IMR-90 (cell line): ENCODE data around the gene POLR1C. TPM values are rescaled to one million over a fixed set of nuclear protein-coding genes. Genes with fewer than 3 reads are reported as not detected.

Source experiments
- ATAC-seq: fragments of 200-7000 bp; cut with Tn5 transposase; 2 replicates; pipeline ENCODE4 v1.9.1; 2020; ENCODE audit warnings: low read depth, mild to moderate bottlenecking, moderate library complexity
- BruUV-seq: library from RNA; stranded (reverse); fragments of 400-500 nt; replicated peaks from 2 replicates; lab custom pipeline; 2021; lab: Mats Ljungman, UMichigan
- CTCF ChIA-PET: fragments of 300-600 bp; formaldehyde crosslinking; extraction: SDS; loops from one replicate; lab custom pipeline; 2021; ENCODE audit warnings: antibody characterized with exemption; lab: Yijun Ruan, JAX
- POLR2A ChIA-PET: fragments of 300-600 bp; sonication (Branson Sonifier 250); formaldehyde crosslinking; loops from one replicate; lab custom pipeline; 2022; ENCODE audit warnings: antibody characterized with exemption; ENCODE audit not compliant: unreplicated experiment; lab: Charles Lee
- DNase-seq: peaks from one replicate; pipeline ENCODE4 v3.0.0; 2013
- H2AFZ ChIP-seq: replicated peaks from 2 replicates; pipeline ENCODE3; 2013; ENCODE audit warnings: low read length, mild to moderate bottlenecking; ENCODE audit not compliant: poor library complexity
- H2AK5ac ChIP-seq: 2 replicates; pipeline ENCODE4 v1.6.1; 2013; ENCODE audit warnings: low read depth, low read length, inconsistent platforms
- H2AK9ac ChIP-seq: replicated peaks from 2 replicates; pipeline ENCODE3; 2013; ENCODE audit warnings: mild to moderate bottlenecking, low read depth, low read length, moderate library complexity; ENCODE audit not compliant: poor library complexity
- H2BK120ac ChIP-seq: 2 replicates; pipeline ENCODE4 v1.6.1; 2013; ENCODE audit warnings: low read depth, low read length, inconsistent platforms
- H2BK15ac ChIP-seq: 3 replicates; pipeline ENCODE4 v1.6.1; 2013; ENCODE audit warnings: low read depth, low read length, inconsistent platforms
- H2BK20ac ChIP-seq: 2 replicates; pipeline ENCODE4 v1.6.1; 2013; ENCODE audit warnings: low read depth, mild to moderate bottlenecking, inconsistent platforms, low read length, moderate library complexity
- H2BK5ac ChIP-seq: 2 replicates; pipeline ENCODE4 v1.6.1; 2013; ENCODE audit warnings: mild to moderate bottlenecking, low read depth, low read length, inconsistent platforms; ENCODE audit not compliant: poor library complexity, severe bottlenecking
- H3K14ac ChIP-seq: replicated peaks from 2 replicates; pipeline ENCODE4 v1.6.1; 2013; ENCODE audit warnings: low read depth, low read length, inconsistent platforms
- H3K18ac ChIP-seq: 2 replicates; pipeline ENCODE4 v1.6.1; 2013; ENCODE audit warnings: low read depth, low read length, control low read depth
- H3K23ac ChIP-seq: 2 replicates; pipeline ENCODE4 v1.6.1; 2013; ENCODE audit warnings: low read depth, low read length, inconsistent platforms
- H3K27ac ChIP-seq: 2 replicates; pipeline ENCODE4 v1.5.1; 2013; ENCODE audit warnings: mild to moderate bottlenecking, control low read depth, low read length; ENCODE audit not compliant: insufficient read depth
- H3K27me3 ChIP-seq: 2 replicates; pipeline ENCODE4 v1.6.1; 2013; ENCODE audit warnings: low read length; ENCODE audit not compliant: control insufficient read depth, insufficient read depth
- H3K36me3 ChIP-seq: 2 replicates; pipeline ENCODE4 v1.6.1; 2013; ENCODE audit warnings: low read length, mixed read lengths; ENCODE audit not compliant: control insufficient read depth, insufficient read depth
- H3K4ac ChIP-seq: 2 replicates; pipeline ENCODE4 v1.6.1; 2013; ENCODE audit warnings: low read depth, low read length, inconsistent platforms
- H3K4me1 ChIP-seq: 2 replicates; pipeline ENCODE4 v1.6.1; 2013; ENCODE audit warnings: low read length, mixed read lengths; ENCODE audit not compliant: control insufficient read depth, insufficient read depth
- H3K4me2 ChIP-seq: 2 replicates; pipeline ENCODE4 v1.6.1; 2013; ENCODE audit warnings: low read depth, mild to moderate bottlenecking, control low read depth, low read length, moderate library complexity
- H3K4me3 ChIP-seq: 2 replicates; pipeline ENCODE4 v1.5.1; 2013; ENCODE audit warnings: low read depth, mild to moderate bottlenecking, control low read depth, low read length, moderate library complexity; ENCODE audit not compliant: insufficient read depth
- H3K56ac ChIP-seq: 2 replicates; pipeline ENCODE4 v1.6.1; 2013; ENCODE audit warnings: low read length, inconsistent platforms; ENCODE audit not compliant: insufficient read depth; ENCODE audit errors: extremely low read depth
- H3K79me1 ChIP-seq, 2 experiments: 2 replicates each; pipeline ENCODE4 v1.6.1; 2013; ENCODE audit warnings: low read length in 2 of 2, inconsistent platforms in 1 of 2, low read depth in 1 of 2
- H3K9ac ChIP-seq: 2 replicates; pipeline ENCODE4 v1.6.1; 2013; ENCODE audit warnings: low read depth, low read length, control low read depth
- H3K9me1 ChIP-seq: 2 replicates; pipeline ENCODE4 v1.6.1; 2013; ENCODE audit warnings: low read length, inconsistent platforms; ENCODE audit not compliant: insufficient read depth
- H3K9me3 ChIP-seq: 2 replicates; pipeline ENCODE4 v1.6.1; 2013; ENCODE audit warnings: low read length; ENCODE audit not compliant: control insufficient read depth, insufficient read depth
- H4K20me1 ChIP-seq: 2 replicates; pipeline ENCODE4 v1.6.1; 2013; ENCODE audit warnings: low read length, inconsistent platforms; ENCODE audit not compliant: insufficient read depth
- H4K5ac ChIP-seq: 2 replicates; pipeline ENCODE4 v1.6.1; 2013; ENCODE audit warnings: mild to moderate bottlenecking, low read depth, low read length, control low read depth
- H4K8ac ChIP-seq, 2 experiments: 2 replicates each; pipeline ENCODE4 v1.6.1; 2013; ENCODE audit warnings: low read depth in 2 of 2, low read length in 2 of 2, control low read depth in 1 of 2, inconsistent platforms in 1 of 2
- H4K91ac ChIP-seq: 2 replicates; pipeline ENCODE4 v1.6.1; 2013; ENCODE audit warnings: low read depth, low read length, inconsistent platforms; ENCODE audit not compliant: insufficient read depth
- CEBPB ChIP-seq: IDR thresholded peaks from 2 replicates; pipeline ENCODE4 v1.6.1; 2012; ENCODE audit warnings: low read depth, low read length, improper control_type of control experiment
- FOS ChIP-seq: fragments of 150-350 bp; IDR thresholded peaks from 2 replicates; pipeline ENCODE4 v1.6.1; 2016; ENCODE audit warnings: low read depth, low read length
- MAFK ChIP-seq: IDR thresholded peaks from 2 replicates; pipeline ENCODE4 v1.6.1; 2012; ENCODE audit warnings: low read depth, low read length, improper control_type of control experiment
- MXI1 ChIP-seq: IDR thresholded peaks from 2 replicates; pipeline ENCODE4 v1.6.1; 2012; ENCODE audit warnings: low read depth, mild to moderate bottlenecking, low read length, moderate library complexity, borderline replicate concordance
- RAD21 ChIP-seq: IDR thresholded peaks from 2 replicates; pipeline ENCODE4 v1.6.1; 2012; ENCODE audit warnings: low read length, improper control_type of control experiment
- RCOR1 ChIP-seq: IDR thresholded peaks from 2 replicates; pipeline ENCODE4 v1.6.1; 2012; ENCODE audit warnings: mild to moderate bottlenecking, low read length, improper control_type of control experiment; ENCODE audit not compliant: insufficient replicate concordance
- RFX5 ChIP-seq: IDR thresholded peaks from 2 replicates; pipeline ENCODE4 v1.8.0; 2012; ENCODE audit warnings: low read depth, mild to moderate bottlenecking, low read length, moderate library complexity
- WGBS, 2 experiments: methylation state at CpG; one replicate each; pipeline versions ENCODE4 v1.1.5 to v1.1.7; 2013; ENCODE audit warnings: missing lambda C conversion rate in 2 of 2; ENCODE audit not compliant: insufficient read length in 1 of 2; ENCODE audit errors: extremely low coverage in 2 of 2; 5-methylcytosine and 5-hydroxymethylcytosine counted together
- dilution Hi-C: fragments of 300-500 bp; cut with HindIII; formaldehyde crosslinking; loops from one replicate; pipeline ENCODE4 v1.14.3; 2018; ENCODE audit warnings: low sequenced_read_pairs; ENCODE audit not compliant: unreplicated experiment
- in situ Hi-C: fragments of 300-500 bp; cut with MboI; formaldehyde crosslinking; loops from 3 replicates; pipeline ENCODE4 v1.14.3; 2019; ENCODE audit warnings: low sequenced_read_pairs, inconsistent platforms, mixed read lengths
- intact Hi-C: fragments of 100-400 bp; cut with micrococcal nuclease; formaldehyde crosslinking; loops from 2 replicates; pipeline ENCODE4 v1.10.0; 2022
- polyA plus RNA-seq, 3 experiments: library from polyadenylated mRNA; depleted of rRNA; stranded (reverse); fragments of >200 nt; gene quantifications; 2 replicates each; pipeline ENCODE4 v1.2.3, GENCODE V29; 2012; ENCODE audit warnings: low replicate concordance in 1 of 3
- total RNA-seq: library from RNA; depleted of rRNA; stranded (reverse); fragments of >200 nt; gene quantifications from 2 replicates; pipeline ENCODE4 v1.2.3, GENCODE V29; 2012
- TF ChIP-seq, protein P1 (sequence below): conservative IDR thresholded peaks from 2 replicates; pipeline ENCODE4 v1.5.1; 2012; ENCODE audit warnings: mild to moderate bottlenecking, low read depth, low read length, improper control_type of control experiment

The POLR1C gene
- total and polyA plus RNA-seq, 2 of the 4 experiments (the other 2 are of a cell fraction), result 46.1 to 72.6 TPM

DNA sequence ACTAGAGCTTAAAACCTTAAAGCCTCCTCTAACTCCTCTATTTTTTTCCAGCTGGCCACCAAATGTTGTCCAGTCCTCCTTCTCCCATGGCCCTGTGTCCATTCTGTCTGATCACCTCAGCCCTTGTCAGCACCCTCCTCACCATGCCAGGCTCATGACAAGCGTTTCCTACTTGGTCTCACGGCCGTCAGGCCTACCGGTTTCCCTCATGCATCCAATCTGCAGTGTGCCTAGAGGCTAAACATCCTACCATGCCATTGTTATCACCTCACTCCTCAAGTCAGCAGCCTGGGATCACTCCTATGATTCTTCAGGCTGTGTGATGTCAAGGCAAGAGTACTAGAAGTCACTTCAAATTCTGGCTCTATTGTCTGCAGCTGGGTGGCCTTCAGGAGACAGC lies 49.1 kb upstream of the POLR1C start:
- no peaks in the 10 kb centered on the region for H3K9me1 ChIP-seq
- H3K4me3 ChIP-seq, result no peak overlapping the region
- H2BK5ac ChIP-seq, result no peak overlapping the region
- no peak overlapping the region for H4K91ac ChIP-seq
- peaks cover 25% of the 10 kb centered on the region for H3K27me3 ChIP-seq
- no peak overlapping the region for H2BK20ac ChIP-seq
- no peaks in the 10 kb centered on the region for H4K20me1 ChIP-seq
- no peak overlapping the region for H3K14ac ChIP-seq
- intact Hi-C loops, result no loop called here
- no peaks in the 10 kb centered on the region for H3K4me1 ChIP-seq
- 67% methylated on average over 1 of the region's 4 CpGs; no CpG with 5 or more reads in 1 of the 2 experiments for WGBS, 2 experiments
- no TSS peak for BruUV-seq
- H3K9ac ChIP-seq, result no peak overlapping the region
- no peak overlapping the region for H2AK5ac ChIP-seq
- no peak for ATAC-seq
- no peaks in the 10 kb centered on the region for H3K79me1 ChIP-seq
- H4K8ac ChIP-seq, result no peak overlapping the region
- no peak overlapping the region for H3K4me2 ChIP-seq
- DNase-seq, result no peak
- no peak overlapping the region for H3K56ac ChIP-seq
- no peaks in the 10 kb centered on the region for H3K36me3 ChIP-seq
- dilution Hi-C loops, result no loop called here
- no peak overlapping the region for H3K4ac ChIP-seq
- H4K5ac ChIP-seq, result no peak overlapping the region
- no peak overlapping the region for H2AK9ac ChIP-seq
- peak overlapping the region; percentile 61; the same call in 1 of the 2 replicates for H3K23ac ChIP-seq
- TF ChIP-seq FOS, result no peak
- no peak for TF ChIP-seq CEBPB
- no peak for TF ChIP-seq MXI1
- no peak for TF ChIP-seq MAFK
- no peak for TF ChIP-seq RFX5
- TF ChIP-seq RCOR1, result no peak
- TF ChIP-seq, protein P1, sequence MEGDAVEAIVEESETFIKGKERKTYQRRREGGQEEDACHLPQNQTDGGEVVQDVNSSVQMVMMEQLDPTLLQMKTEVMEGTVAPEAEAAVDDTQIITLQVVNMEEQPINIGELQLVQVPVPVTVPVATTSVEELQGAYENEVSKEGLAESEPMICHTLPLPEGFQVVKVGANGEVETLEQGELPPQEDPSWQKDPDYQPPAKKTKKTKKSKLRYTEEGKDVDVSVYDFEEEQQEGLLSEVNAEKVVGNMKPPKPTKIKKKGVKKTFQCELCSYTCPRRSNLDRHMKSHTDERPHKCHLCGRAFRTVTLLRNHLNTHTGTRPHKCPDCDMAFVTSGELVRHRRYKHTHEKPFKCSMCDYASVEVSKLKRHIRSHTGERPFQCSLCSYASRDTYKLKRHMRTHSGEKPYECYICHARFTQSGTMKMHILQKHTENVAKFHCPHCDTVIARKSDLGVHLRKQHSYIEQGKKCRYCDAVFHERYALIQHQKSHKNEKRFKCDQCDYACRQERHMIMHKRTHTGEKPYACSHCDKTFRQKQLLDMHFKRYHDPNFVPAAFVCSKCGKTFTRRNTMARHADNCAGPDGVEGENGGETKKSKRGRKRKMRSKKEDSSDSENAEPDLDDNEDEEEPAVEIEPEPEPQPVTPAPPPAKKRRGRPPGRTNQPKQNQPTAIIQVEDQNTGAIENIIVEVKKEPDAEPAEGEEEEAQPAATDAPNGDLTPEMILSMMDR, result no peak
- no peak for TF ChIP-seq RAD21
- in situ Hi-C loops, result no loop called here
- no peaks in the 10 kb centered on the region for H3K9me3 ChIP-seq
- H3K18ac ChIP-seq, result no peak overlapping the region
- ChIA-PET POLR2A (no interaction called here), CTCF (no interaction called here)
- H2AFZ ChIP-seq, result no peak overlapping the region
- H3K27ac ChIP-seq, result no peak overlapping the region
- no peak overlapping the region for H2BK15ac ChIP-seq
- H2BK120ac ChIP-seq, result no peak overlapping the region
